IPS-20b (cell line): ENCODE data around the gene LYSMD4.
A peak's percentile ranks its signal among the peaks of the same experiment; 100 is the strongest.
"Not testable (repeated sequence)": the region's sequence is repeated elsewhere in the genome, so short reads cannot be mapped to it uniquely, and the experiment has no call there.

Experiments used
- H3K27ac ChIP-seq: one replicate; pipeline ENCODE4 v1.5.1; 2013; ENCODE audit warnings: low read length
- H3K27me3 ChIP-seq: 2 replicates; pipeline ENCODE4 v1.6.1; 2013; ENCODE audit warnings: mild to moderate bottlenecking, low read length, inconsistent platforms; ENCODE audit not compliant: insufficient read depth
- H3K36me3 ChIP-seq: 2 replicates; pipeline ENCODE4 v1.6.1; 2013; ENCODE audit warnings: low read depth, mild to moderate bottlenecking, inconsistent platforms, low read length, moderate library complexity; ENCODE audit not compliant: insufficient read depth
- H3K4me1 ChIP-seq: 2 replicates; pipeline ENCODE4 v1.6.1; 2013; ENCODE audit warnings: mild to moderate bottlenecking, control low read depth, inconsistent platforms, low read length, moderate library complexity; ENCODE audit not compliant: insufficient read depth
- H3K4me3 ChIP-seq: 2 replicates; pipeline ENCODE4 v1.5.1; 2013; ENCODE audit warnings: mild to moderate bottlenecking, low read length, inconsistent platforms
- H3K9ac ChIP-seq: 2 replicates; pipeline ENCODE4 v1.6.1; 2013; ENCODE audit warnings: low read depth, mild to moderate bottlenecking, inconsistent platforms, low read length, moderate library complexity
- H3K9me3 ChIP-seq: 2 replicates; pipeline ENCODE4 v1.6.1; 2013; ENCODE audit warnings: mild to moderate bottlenecking, low read depth, low read length, inconsistent platforms; ENCODE audit not compliant: insufficient read depth

Gene LYSMD4

GRCh38 chr15:99745370-99746086 lies 12.3 kb upstream of the LYSMD4 start:
- no peak overlapping the region for H3K9ac ChIP-seq
- H3K4me1 ChIP-seq: no peaks in the 10 kb centered on the region
- H3K27ac ChIP-seq: no peak overlapping the region
- no peak overlapping the region for H3K4me3 ChIP-seq
- H3K36me3 ChIP-seq: no peaks in the 10 kb centered on the region
- H3K27me3 ChIP-seq: no peaks in the 10 kb centered on the region
- H3K9me3 ChIP-seq: no peaks in the 10 kb centered on the region

GRCh38 chr15:99744142-99744541 lies 10.9 kb upstream of the LYSMD4 start:
- H3K9me3 ChIP-seq: no peaks in the 10 kb centered on the region
- H3K4me3 ChIP-seq: no peak overlapping the region
- no peak overlapping the region for H3K9ac ChIP-seq
- no peaks in the 10 kb centered on the region for H3K27me3 ChIP-seq
- no peaks in the 10 kb centered on the region for H3K36me3 ChIP-seq
- no peaks in the 10 kb centered on the region for H3K4me1 ChIP-seq
- no peak overlapping the region for H3K27ac ChIP-seq

- Histone ChIP-seq H3K4me3 (no peak overlapping the region), H3K27ac (no peak overlapping the region), H3K9me3 (no peaks in the 10 kb centered on the region), H3K4me1 (no peaks in the 10 kb centered on the region), H3K27me3 (no peaks in the 10 kb centered on the region), H3K9ac (no peak overlapping the region), H3K36me3 (no peaks in the 10 kb centered on the region)
Observed at GRCh38 chr15:99741835-99742234, 8.6 kb upstream of the LYSMD4 start.

GRCh38 chr15:99738021-99738847 lies 5.0 kb upstream of the LYSMD4 start:
- H3K4me1 ChIP-seq: no peaks in the 10 kb centered on the region
- no peaks in the 10 kb centered on the region for H3K9me3 ChIP-seq
- no peak overlapping the region for H3K9ac ChIP-seq
- no peaks in the 10 kb centered on the region for H3K27me3 ChIP-seq
- H3K27ac ChIP-seq: no peak overlapping the region
- no peaks in the 10 kb centered on the region for H3K36me3 ChIP-seq
- no peak overlapping the region for H3K4me3 ChIP-seq

- H3K9ac ChIP-seq: no peak overlapping the region
- no peak overlapping the region for H3K27ac ChIP-seq
- H3K27me3 ChIP-seq: peaks cover 10% of the 10 kb centered on the region
- H3K36me3 ChIP-seq: no peaks in the 10 kb centered on the region
- H3K4me1 ChIP-seq: peaks cover 4% of the 10 kb centered on the region
- H3K9me3 ChIP-seq: no peaks in the 10 kb centered on the region
- no peak overlapping the region for H3K4me3 ChIP-seq
Observed at GRCh38 chr15:99736702-99737101, 3.5 kb upstream of the LYSMD4 start.

GRCh38 chr15:99735868-99736267 lies 2.6 kb upstream of the LYSMD4 start:
- Histone ChIP-seq H3K27me3 (peaks cover 13% of the 10 kb centered on the region), H3K36me3 (no peaks in the 10 kb centered on the region), H3K4me1 (peaks cover 9% of the 10 kb centered on the region)

GRCh38 chr15:99734575-99734974 lies 1.3 kb upstream of the LYSMD4 start:
- Histone ChIP-seq H3K9me3 (no peaks in the 10 kb centered on the region), H3K27ac (no peak overlapping the region), H3K9ac (no peak overlapping the region), H3K27me3 (peaks cover 13% of the 10 kb centered on the region), H3K36me3 (0 out of 2 replicates have a peak, but pooled peaks cover under 1% of the 10 kb centered on the region), H3K4me1 (peaks cover 14% of the 10 kb centered on the region), H3K4me3 (no peak overlapping the region)

More at GRCh38 chr15:99735868-99736267, 2.6 kb upstream of the LYSMD4 start:
- Histone ChIP-seq H3K9ac (no peak overlapping the region), H3K27ac (no peak overlapping the region), H3K9me3 (no peaks in the 10 kb centered on the region), H3K4me3 (no peak overlapping the region)

GRCh38 chr15:99734040-99734291 lies 729 bp upstream of the LYSMD4 start:
- peaks cover 13% of the 10 kb centered on the region for H3K27me3 ChIP-seq
- H3K4me3 ChIP-seq: peak overlapping the region; percentile 69; the same call in 1 of the 2 replicates
- peaks cover 14% of the 10 kb centered on the region for H3K4me1 ChIP-seq
- H3K9me3 ChIP-seq, H3K36me3 ChIP-seq, H3K27ac ChIP-seq: not testable (repeated sequence)
- H3K9ac ChIP-seq: peak overlapping the region; percentile 84; the same call in 1 of the 2 replicates

GRCh38 chr15:99732751-99733267 lies 428 bp downstream of the LYSMD4 start:
- peaks cover 14% of the 10 kb centered on the region for H3K4me1 ChIP-seq
- H3K27me3 ChIP-seq: peaks cover 13% of the 10 kb centered on the region

GRCh38 chr15:99732124-99732750 lies 1.0 kb downstream of the LYSMD4 start:
- Histone ChIP-seq H3K9me3 (no peaks in the 10 kb centered on the region), H3K9ac (peak overlapping the region; percentile 51; the same call in 1 of the 2 replicates), H3K36me3 (peaks cover 21% of the 10 kb centered on the region; the same call in 1 of the 2 replicates), H3K4me3 (peak overlapping the region; percentile 65), H3K27me3 (peaks cover 13% of the 10 kb centered on the region), H3K27ac (no peak overlapping the region), H3K4me1 (peaks cover 14% of the 10 kb centered on the region)

More at GRCh38 chr15:99732751-99733267, 428 bp downstream of the LYSMD4 start:
- Histone ChIP-seq H3K36me3 (peaks cover 18% of the 10 kb centered on the region; the same call in 1 of the 2 replicates), H3K4me3 (peak overlapping the region; percentile 65), H3K27ac (no peak overlapping the region), H3K9ac (peak overlapping the region; percentile 51; the same call in 1 of the 2 replicates), H3K9me3 (no peaks in the 10 kb centered on the region)

- Histone ChIP-seq H3K4me3 (peak overlapping the region; percentile 65), H3K9me3 (no peaks in the 10 kb centered on the region), H3K36me3 (peaks cover 21% of the 10 kb centered on the region; the same call in 1 of the 2 replicates), H3K27ac (no peak overlapping the region), H3K4me1 (peaks cover 14% of the 10 kb centered on the region), H3K9ac (peak overlapping the region; percentile 54; the same call in 1 of the 2 replicates), H3K27me3 (peaks cover 13% of the 10 kb centered on the region)
Observed at GRCh38 chr15:99731336-99732123, 1.7 kb downstream of the LYSMD4 start.
